ENCODE results near the gene ENC1.

ENC1 gene

GRCh38 chr5:74630453-74631066, 10.0 kb downstream of the ENC1 start:
- DNase-seq = no peak

- DNase-seq = no peak
Observed at GRCh38 chr5:74629326-74629725, 11.2 kb downstream of the ENC1 start.

DNA sequence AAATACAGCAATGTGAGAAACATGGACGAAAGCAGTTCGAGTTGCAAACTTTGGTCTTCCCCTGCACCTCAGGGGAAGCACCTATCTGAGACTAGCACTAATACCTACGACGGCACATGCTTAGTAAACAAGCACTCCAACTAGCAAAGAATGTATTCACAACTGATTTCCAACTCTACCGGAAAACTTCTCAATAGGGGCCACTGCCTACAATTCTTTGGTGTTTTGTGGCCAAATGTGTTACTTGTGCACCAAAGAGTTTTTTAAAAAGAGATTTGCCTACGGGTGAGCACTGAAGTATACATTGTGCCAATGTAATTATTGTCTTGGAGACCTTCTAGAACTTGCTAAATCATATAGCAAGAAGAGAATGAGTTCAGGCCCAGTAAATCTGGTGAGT, 12.2 kb downstream of the ENC1 start:
- no peak for DNase-seq

GRCh38 chr5:74627646-74628279, 12.8 kb downstream of the ENC1 start:
- no peak for DNase-seq

GRCh38 chr5:74626386-74627222, 13.9 kb downstream of the ENC1 start:
- DNase-seq = no peak

- no peak for DNase-seq
Observed at GRCh38 chr5:74625742-74626241, 14.7 kb downstream of the ENC1 start.

DNA sequence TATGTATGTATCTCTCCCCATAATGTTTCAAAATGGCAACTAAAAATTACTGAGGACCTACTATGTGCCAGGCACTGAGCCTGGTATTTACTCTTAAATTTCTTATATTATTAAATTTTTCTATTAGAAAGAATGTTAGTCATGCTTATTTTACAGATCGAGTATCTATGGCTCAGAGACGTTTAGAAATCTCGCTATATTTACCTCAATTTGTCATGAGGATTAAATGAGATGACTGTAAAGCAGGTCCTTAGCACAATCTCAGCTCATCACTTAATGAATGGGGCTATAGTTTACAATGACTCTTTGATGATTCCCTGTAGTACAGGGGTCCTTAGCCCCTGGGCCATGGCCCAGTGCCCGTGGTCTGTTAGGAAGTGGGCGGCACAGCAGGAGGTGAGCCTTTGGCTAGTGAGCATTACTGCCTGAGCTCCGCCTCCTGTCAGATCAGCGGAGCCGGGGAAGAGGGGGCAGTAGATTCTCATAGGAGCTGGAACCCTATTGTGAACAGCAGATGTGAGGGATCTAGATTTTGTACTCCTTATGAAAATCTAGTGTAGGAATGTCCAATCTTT, 15.5 kb downstream of the ENC1 start:
- no peak for DNase-seq

DNA sequence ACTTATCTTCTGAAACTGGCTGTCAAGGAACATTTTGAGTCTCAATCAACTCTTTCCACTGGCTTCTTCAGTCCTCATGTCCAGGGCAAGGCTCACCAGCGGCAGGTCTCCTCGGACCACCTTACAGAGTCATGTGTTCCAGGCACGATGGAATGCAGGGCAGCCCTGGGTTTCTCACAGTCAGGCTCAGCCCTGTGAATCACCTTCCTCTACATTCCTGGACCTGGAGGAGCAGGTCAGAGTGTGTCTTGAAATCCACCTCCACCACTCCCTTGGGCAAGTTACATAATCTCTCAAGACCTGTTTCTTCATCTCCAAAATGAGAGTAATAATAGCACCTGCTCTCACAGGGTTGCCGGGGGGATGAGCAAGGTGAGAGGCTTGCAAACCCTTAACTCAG, 16.0 kb downstream of the ENC1 start:
- no peak for DNase-seq

GRCh38 chr5:74623748-74624408, 16.6 kb downstream of the ENC1 start:
- DNase-seq = no peak

- DNase-seq = no peak
Observed at GRCh38 chr5:74623006-74623611, 17.4 kb downstream of the ENC1 start.

DNA sequence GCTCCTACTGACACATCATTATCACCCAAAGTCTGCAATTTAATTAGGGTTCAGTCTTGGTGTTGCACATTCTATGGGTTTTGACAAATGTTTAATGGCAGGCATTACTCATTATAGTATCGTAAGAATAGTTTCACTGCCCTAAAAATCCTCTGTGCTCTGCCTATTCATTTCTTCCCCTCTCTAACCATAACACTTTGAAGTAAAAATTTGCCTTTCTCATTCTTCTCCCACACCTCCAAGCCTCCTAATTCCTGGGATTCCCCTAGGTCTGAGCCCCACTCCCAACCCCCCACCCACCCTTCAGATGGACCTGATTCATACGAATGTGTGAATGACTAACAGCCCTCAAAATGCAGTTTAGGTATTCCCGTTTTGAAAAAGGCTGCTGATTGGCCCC, 18.4 kb downstream of the ENC1 start:
- no peak for DNase-seq

- DNase-seq = no peak
Observed at GRCh38 chr5:74621492-74621891, 19.0 kb downstream of the ENC1 start.

DNA sequence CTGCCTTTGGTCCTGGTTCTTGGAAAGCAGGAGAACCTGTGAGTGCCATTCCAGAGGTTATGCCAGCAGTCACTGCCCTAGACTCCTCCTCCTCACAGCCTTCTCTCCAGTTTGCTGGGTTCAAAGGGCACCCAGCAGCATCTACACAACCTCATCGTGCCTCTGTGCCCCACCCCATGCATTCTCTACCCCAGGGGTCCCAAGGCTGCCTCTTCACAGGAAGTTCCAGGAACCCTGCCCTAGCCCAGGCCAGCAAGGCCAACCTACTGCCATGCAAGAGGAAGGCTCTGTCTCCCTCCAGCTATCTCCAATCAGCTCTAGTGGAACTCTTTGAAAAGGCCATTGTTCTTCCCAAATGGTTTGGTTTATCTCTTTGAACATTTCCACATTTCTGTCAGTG, 21.2 kb downstream of the ENC1 start:
- no peak for DNase-seq

DNA sequence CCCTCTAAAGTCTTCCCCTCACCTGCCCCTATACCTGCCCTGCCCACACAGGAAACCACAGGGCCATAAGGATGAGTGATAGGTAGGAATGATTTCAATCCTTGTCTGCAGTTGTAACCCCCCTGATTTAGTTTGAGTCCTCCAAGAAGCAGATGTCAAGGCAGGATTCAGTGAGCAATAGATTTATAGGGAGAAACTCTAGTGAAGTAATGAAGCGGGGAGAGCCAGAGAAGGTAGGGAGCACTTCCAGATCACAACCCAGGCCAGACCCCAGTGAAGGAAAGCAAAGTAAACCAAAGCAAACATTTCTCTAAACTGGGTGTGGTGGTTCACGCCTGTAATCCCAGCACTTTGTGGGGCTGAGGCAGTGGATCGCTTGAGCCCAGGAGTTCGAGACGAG, 22.4 kb downstream of the ENC1 start:
- DNase-seq = no peak

GRCh38 chr5:74617202-74617601, 23.3 kb downstream of the ENC1 start:
- DNase-seq = no peak

DNA sequence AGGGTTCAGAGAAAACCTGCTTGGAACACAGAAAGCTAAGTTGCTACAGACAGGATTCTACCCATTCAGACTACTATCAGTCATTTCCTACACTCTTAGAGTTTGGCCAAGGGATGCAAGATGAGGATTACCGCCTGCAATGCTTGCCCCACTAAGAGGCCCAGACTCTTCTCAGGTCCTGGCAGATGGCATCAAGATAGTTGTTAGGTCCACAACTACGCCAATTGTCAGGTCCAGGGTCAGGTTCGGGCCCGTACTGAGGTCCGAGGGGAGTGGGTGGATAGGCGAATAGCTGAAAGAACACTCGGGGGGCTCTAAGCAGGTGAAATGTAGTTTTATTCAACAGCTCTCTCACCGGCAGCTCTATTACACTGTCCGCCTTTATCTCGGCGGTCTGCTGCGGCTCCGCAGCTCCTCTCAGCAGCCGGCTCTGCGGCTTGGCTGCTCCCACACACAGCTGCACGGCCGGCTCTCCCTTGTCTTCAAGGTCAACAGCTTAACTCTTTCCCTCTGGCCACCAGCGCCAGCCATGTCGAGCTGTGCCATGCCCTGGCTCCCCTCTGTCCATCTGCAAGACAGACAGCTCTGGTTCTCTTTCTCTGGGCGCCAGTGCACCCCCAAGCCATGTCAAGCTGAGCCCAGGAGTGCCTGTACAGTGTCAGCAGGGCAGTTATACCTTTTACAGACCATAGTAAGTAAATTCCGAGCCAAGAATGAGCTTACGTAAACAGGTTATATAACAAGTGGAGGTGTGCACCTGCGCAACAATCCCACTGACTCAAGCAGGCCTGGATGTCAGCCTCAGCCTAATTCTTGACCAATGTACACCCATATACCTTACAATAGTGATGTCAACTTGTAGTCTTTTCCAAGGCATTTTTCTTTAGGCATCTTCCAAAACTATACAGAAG, 24.0 kb downstream of the ENC1 start:
- DNase-seq = no peak

- DNase-seq = no peak
Observed at GRCh38 chr5:74613283-74613682, 27.2 kb downstream of the ENC1 start.

DNA sequence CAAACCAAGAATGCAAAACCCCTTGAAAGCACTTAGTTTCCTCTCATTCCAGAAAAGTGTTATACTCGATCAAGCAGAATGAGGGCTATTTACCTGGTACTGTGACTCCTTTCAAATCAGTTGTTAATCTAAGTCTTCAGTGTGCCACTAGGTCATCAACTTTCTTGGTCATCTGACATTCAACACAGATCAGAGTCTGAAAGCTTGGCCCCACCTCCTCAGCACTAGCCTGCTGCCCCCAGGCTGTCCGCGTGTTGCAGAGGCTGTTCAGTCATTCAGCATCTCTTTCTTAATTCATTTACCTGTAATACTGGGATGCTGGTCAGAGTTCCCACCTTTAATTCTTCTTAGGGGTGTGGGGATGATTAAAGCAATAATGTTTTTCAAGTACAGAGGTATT, 28.5 kb downstream of the ENC1 start:
- DNase-seq = no peak

DNA sequence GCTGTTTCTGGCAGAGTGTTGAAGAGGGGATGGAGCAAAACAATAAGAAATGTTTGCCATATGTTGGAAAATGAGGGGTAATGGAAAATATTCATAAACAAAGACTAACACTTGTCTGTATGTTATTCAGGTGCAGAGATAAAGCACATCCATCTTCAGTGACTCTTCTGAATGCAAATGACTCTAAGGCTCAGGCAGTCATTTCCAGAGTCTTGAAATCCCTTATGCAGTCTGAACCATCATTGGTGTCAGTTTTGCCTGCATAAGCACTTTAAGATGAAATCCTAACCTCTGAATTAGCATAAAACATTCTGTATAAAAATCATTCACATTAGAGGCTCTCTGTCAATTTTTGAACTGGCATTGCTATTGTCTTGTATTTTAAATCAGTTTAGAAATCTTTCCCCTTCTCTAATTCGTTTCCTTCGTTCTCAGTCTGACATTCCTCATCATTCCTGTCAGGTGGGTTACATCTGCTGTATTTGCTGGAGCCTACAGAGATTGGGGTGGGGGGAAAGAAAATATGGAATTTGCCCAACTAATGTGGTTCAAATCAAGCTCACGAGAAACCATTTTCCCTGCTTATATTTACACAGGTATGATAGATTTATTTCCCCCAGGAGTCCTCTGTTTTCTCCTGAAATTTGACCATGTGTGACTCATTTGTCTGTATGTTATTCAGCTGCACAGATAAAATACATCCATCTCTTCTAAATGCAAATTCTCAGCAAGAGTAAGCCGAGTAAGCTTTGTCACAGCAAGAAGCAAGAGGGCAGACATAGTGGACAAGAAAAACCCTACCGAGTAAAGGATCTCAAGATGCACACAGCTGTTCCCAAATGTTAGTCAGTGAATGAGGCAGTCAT, 31.6 kb downstream of the ENC1 start:
- DNase-seq = no peak

GRCh38 chr5:74605759-74606158, 34.8 kb downstream of the ENC1 start:
- DNase-seq = no peak

- DNase-seq = no peak
Observed at GRCh38 chr5:74603376-74603775, 37.2 kb downstream of the ENC1 start.

Measured in stimulated activated CD4-positive, alpha-beta T cell treated with anti-CD3 and anti-CD28 coated beads, Interleukin-12 subunit alpha, Interleukin-12 subunit beta, amount 100 ng/mL, for 4 hours (primary cell).